ENCODE measurements around the gene GPR45. TPM values are rescaled to one million over a fixed set of nuclear protein-coding genes. Genes with fewer than 3 reads are reported as not detected.
A peak's percentile ranks its signal among the peaks of the same experiment; 100 is the strongest.

The GPR45 gene
- total and polyA plus RNA-seq, 9 of the 15 experiments (the other 6 are each of a cell fraction or from before 2014, with no cell fraction given) = not detected

DNA sequence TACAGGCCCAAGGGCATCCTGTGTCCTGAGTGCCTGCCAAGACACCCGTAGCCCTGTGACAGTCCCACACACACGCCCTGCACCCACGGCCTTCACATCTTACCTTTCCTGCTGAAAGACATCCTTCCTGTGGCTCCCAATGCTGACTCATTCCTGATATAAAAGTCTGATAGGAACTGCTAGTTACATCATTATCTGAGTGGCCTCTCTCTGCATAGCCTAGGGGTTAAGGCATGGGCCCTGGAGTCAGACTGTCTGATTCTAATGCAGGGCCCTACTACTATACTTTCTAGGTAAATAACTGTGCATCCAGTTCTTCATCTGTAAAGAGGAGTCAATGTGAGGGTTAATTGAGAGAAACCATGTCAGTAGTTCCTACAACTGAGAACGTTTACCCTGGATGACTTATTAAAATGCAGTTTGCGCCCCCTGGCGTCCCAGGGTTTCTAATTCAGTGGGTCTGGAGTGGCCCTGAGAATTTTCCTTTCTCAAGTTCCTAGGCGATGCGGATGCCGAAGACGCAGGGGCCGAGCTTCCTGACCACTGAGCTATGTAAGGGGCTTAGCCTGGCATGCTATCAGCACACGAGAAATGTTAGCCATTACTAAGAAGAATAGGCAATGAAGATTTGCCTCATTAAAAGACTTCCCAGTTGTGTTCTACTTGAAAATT is 6.0 kb upstream of the GPR45 start (continued):
- TF ChIP-seq SMAD4 (CRISPR knock-in tag; conservative IDR thresholded peaks at IDR 0.05) (no peak), ZNF717 (CRISPR knock-in tag; IDR thresholded peaks at IDR 0.05) (no peak), BCL6 (CRISPR knock-in tag; IDR thresholded peaks at IDR 0.05) (no peak)

GRCh38 chr2:105236060-105236424 is 5.5 kb upstream of the GPR45 start:
- Histone ChIP-seq H2AFZ (ENCODE audit: low read depth, low read length) (no peak overlapping the region), H3K4me3 (no peak overlapping the region), H3K9me1 (ENCODE audit: control insufficient read depth, insufficient read depth, low read length) (no peaks in the 10 kb centered on the region), H3K9ac (ENCODE audit: insufficient read depth in 1 of 2, low read depth in 2 of 2, low read length in 2 of 2) (no peak overlapping the region), H3K79me2 (ENCODE audit: control insufficient read depth, insufficient read depth, low read length) (no peaks in the 10 kb centered on the region), H3K27ac (ENCODE audit: extremely low read depth, low read depth, low read length) (no peak overlapping the region), H4K20me1 (replicated peaks; ENCODE audit: control insufficient read depth, insufficient read depth, low read length) (peaks cover 5% of the 10 kb centered on the region; the same call in 1 of the 2 replicates), H3K27me3 (ENCODE audit: control insufficient read depth in 2 of 2, insufficient read depth in 2 of 2, low read length in 2 of 2) (peaks cover 19 to 52% of the 10 kb centered on the region in 2 experiments), H3K9me3 (replicated peaks; ENCODE audit: control insufficient read depth, insufficient read depth, low read depth, low read length) (no peaks in the 10 kb centered on the region), H3K36me3 (ENCODE audit: control insufficient read depth, insufficient read depth, low read length) (no peaks in the 10 kb centered on the region), H3K4me1 (replicated peaks in 1 of 2; ENCODE audit: control insufficient read depth in 2 of 2, insufficient read depth in 2 of 2, low read length in 2 of 2) (peaks cover 2 to 12% of the 10 kb centered on the region in 2 experiments; a peak in 2 of 5 replicates), H3K4me2 (ENCODE audit: insufficient read depth, low read length) (no peak overlapping the region)
- CTCF ChIA-PET (ENCODE audit: low intra/inter-chr PET ratio) = interaction anchor here (2.2 kb wide), 1 partner anchor 121 kb away, joined by 18 read pairs; no protein-coding TSS in a partner anchor
- ATAC-seq = no peak
- in situ Hi-C loops (cut with MboI) (no loop called here), intact Hi-C loops (cut with micrococcal nuclease) (loop anchor here (5.0 kb wide), 2 partner anchors 59 to 61 kb away; no protein-coding TSS in a partner anchor)
- POLR2A ChIA-PET = no interaction called here
- no TSS peak for BruUV-seq (replicated peaks)
- WGBS (ENCODE audit: insufficient coverage, low coverage, missing lambda C conversion rate) = 5% methylated on average over 5 of the region's 5 CpGs
- TF ChIP-seq PCBP2 (IDR thresholded peaks at IDR 0.05; ENCODE audit: low read depth, low read length, poor library complexity, severe bottlenecking) (no peak), NR1H2 (CRISPR knock-in tag; IDR thresholded peaks at IDR 0.05) (no peak), JUNB (CRISPR knock-in tag; conservative IDR thresholded peaks at IDR 0.05) (no peak), COPS2 (conservative IDR thresholded peaks at IDR 0.05) (no peak), ZBTB17 (CRISPR knock-in tag; IDR thresholded peaks at IDR 0.05) (no peak), PHF21A (IDR thresholded peaks at IDR 0.05; ENCODE audit: borderline replicate concordance, low read depth) (no peak)
- TF ChIP-seq, protein P1, sequence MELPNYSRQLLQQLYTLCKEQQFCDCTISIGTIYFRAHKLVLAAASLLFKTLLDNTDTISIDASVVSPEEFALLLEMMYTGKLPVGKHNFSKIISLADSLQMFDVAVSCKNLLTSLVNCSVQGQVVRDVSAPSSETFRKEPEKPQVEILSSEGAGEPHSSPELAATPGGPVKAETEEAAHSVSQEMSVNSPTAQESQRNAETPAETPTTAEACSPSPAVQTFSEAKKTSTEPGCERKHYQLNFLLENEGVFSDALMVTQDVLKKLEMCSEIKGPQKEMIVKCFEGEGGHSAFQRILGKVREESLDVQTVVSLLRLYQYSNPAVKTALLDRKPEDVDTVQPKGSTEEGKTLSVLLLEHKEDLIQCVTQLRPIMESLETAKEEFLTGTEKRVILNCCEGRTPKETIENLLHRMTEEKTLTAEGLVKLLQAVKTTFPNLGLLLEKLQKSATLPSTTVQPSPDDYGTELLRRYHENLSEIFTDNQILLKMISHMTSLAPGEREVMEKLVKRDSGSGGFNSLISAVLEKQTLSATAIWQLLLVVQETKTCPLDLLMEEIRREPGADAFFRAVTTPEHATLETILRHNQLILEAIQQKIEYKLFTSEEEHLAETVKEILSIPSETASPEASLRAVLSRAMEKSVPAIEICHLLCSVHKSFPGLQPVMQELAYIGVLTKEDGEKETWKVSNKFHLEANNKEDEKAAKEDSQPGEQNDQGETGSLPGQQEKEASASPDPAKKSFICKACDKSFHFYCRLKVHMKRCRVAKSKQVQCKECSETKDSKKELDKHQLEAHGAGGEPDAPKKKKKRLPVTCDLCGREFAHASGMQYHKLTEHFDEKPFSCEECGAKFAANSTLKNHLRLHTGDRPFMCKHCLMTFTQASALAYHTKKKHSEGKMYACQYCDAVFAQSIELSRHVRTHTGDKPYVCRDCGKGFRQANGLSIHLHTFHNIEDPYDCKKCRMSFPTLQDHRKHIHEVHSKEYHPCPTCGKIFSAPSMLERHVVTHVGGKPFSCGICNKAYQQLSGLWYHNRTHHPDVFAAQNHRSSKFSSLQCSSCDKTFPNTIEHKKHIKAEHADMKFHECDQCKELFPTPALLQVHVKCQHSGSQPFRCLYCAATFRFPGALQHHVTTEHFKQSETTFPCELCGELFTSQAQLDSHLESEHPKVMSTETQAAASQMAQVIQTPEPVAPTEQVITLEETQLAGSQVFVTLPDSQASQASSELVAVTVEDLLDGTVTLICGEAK (IDR thresholded peaks at IDR 0.05) = peak; percentile 75
- TF ChIP-seq, protein P1 (CRISPR knock-in tag; IDR thresholded peaks at IDR 0.05) = no peak
- TF ChIP-seq, protein P2, sequence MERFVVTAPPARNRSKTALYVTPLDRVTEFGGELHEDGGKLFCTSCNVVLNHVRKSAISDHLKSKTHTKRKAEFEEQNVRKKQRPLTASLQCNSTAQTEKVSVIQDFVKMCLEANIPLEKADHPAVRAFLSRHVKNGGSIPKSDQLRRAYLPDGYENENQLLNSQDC (CRISPR knock-in tag; IDR thresholded peaks at IDR 0.05) = no peak
- no peak for FAIRE-seq
- no peak for DNase-seq (ENCODE audit: extremely low read depth in 1 of 4, low spot score in 3 of 4)

Measured in K562 (cell line).